Parathyroid adenoma (tissue), 2 donors: ENCODE measurements around the gene WEE1.
"Not testable (repeated sequence)": the region's sequence is repeated elsewhere in the genome, so short reads cannot be mapped to it uniquely, and the experiment has no call there.

Source experiments
- H2AFZ ChIP-seq: fragments of 300-600 bp; sonication (generic); one replicate; pipeline ENCODE4 v1.7.0; 2017; ENCODE audit warnings: antibody characterized with exemption, mild to moderate bottlenecking
- H3K27ac ChIP-seq: fragments of 300-600 bp; sonication (generic); one replicate; pipeline ENCODE4 v1.7.0; 2017
- H3K27me3 ChIP-seq: fragments of 300-600 bp; sonication (generic); one replicate; pipeline ENCODE4 v1.7.0; 2017; ENCODE audit warnings: low read length; ENCODE audit not compliant: control insufficient read depth, insufficient read depth
- H3K36me3 ChIP-seq: fragments of 300-600 bp; sonication (generic); one replicate; pipeline ENCODE4 v1.7.0; 2017; ENCODE audit warnings: low read length; ENCODE audit not compliant: control insufficient read depth, insufficient read depth
- H3K4me1 ChIP-seq: fragments of 300-600 bp; sonication (generic); one replicate; pipeline ENCODE4 v1.7.0; 2017; ENCODE audit warnings: control low read depth
- H3K4me2 ChIP-seq: fragments of 300-600 bp; sonication (generic); one replicate; pipeline ENCODE4 v1.7.0; 2017; ENCODE audit warnings: low read length
- H3K4me3 ChIP-seq: fragments of 300-600 bp; sonication (generic); one replicate; pipeline ENCODE4 v1.7.0; 2017; ENCODE audit warnings: low read depth, low read length
- H3K79me2 ChIP-seq: fragments of 300-600 bp; sonication (generic); one replicate; pipeline ENCODE4 v1.7.0; 2017; ENCODE audit warnings: control low read depth
- H3K9ac ChIP-seq: fragments of 300-600 bp; sonication (generic); one replicate; pipeline ENCODE4 v1.7.0; 2017; ENCODE audit warnings: mild to moderate bottlenecking
- H3K9me3 ChIP-seq: fragments of 300-600 bp; sonication (generic); one replicate; pipeline ENCODE4 v1.7.0; 2017; ENCODE audit warnings: low read length; ENCODE audit not compliant: control insufficient read depth
- TF ChIP-seq, protein P1 (sequence below): fragments of 300-600 bp; sonication (generic); IDR thresholded peaks from one replicate; pipeline ENCODE4 v1.7.0; 2017; ENCODE audit warnings: antibody characterized with exemption, mild to moderate bottlenecking
- donor health status: primary hyperparathyroidism.

Gene WEE1

DNA sequence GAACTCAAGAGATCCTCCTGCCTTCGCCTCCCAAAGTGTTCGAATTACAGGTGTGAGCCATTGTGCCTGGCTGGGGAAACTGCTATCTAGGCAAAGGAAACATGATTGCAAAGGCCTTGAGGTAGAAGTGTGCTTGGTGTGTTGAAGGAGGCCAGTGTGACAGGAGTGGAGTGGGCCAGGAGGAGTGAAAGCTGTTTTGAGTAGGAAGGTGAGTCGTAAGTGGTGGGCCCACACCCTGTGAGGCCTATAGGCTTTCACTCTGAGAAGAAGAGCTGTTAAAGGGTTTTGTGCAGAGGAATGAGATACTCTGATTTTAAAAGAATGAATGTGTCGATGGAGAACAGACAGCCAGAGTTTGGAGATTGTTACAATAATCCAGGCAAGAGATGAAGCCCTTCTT is 43.4 kb downstream of the WEE1 start:
- Histone ChIP-seq H3K9ac (no peak overlapping the region), H3K4me1 (peaks cover 4% of the 10 kb centered on the region), H3K79me2 (no peaks in the 10 kb centered on the region), H3K4me2 (no peak overlapping the region), H3K27ac (no peak overlapping the region), H3K36me3 (no peaks in the 10 kb centered on the region), H3K4me3 (no peak overlapping the region), H3K27me3 (no peaks in the 10 kb centered on the region), H2AFZ (no peak overlapping the region), H3K9me3 (no peaks in the 10 kb centered on the region)
- TF ChIP-seq, protein P1, sequence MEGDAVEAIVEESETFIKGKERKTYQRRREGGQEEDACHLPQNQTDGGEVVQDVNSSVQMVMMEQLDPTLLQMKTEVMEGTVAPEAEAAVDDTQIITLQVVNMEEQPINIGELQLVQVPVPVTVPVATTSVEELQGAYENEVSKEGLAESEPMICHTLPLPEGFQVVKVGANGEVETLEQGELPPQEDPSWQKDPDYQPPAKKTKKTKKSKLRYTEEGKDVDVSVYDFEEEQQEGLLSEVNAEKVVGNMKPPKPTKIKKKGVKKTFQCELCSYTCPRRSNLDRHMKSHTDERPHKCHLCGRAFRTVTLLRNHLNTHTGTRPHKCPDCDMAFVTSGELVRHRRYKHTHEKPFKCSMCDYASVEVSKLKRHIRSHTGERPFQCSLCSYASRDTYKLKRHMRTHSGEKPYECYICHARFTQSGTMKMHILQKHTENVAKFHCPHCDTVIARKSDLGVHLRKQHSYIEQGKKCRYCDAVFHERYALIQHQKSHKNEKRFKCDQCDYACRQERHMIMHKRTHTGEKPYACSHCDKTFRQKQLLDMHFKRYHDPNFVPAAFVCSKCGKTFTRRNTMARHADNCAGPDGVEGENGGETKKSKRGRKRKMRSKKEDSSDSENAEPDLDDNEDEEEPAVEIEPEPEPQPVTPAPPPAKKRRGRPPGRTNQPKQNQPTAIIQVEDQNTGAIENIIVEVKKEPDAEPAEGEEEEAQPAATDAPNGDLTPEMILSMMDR: no peak

DNA sequence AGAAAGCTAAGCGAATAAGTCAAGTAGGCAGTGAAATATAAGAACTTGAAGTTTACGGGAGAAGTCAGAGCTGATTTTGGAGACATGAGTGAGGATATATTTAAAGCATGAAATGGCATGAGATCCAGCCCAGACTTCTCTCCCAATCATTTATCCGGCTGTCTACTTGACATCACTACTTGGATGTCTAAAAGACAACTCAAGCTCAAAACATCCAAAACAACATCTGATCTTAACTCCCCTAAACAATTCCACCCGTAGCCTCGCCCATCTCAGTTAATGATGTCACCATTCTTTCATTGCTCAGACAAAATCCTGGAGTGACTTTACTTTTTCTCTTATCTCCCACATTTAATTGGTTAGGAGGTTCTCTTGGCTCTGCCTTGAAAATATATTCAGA is 44.5 kb downstream of the WEE1 start:
- Histone ChIP-seq H3K9ac (no peak overlapping the region), H3K27ac (no peak overlapping the region), H3K9me3 (no peaks in the 10 kb centered on the region), H2AFZ (no peak overlapping the region), H3K27me3 (no peaks in the 10 kb centered on the region), H3K4me3 (no peak overlapping the region), H3K36me3 (no peaks in the 10 kb centered on the region), H3K79me2 (no peaks in the 10 kb centered on the region), H3K4me2 (no peak overlapping the region), H3K4me1 (peaks cover 4% of the 10 kb centered on the region)
- TF ChIP-seq, protein P1: no peak

DNA sequence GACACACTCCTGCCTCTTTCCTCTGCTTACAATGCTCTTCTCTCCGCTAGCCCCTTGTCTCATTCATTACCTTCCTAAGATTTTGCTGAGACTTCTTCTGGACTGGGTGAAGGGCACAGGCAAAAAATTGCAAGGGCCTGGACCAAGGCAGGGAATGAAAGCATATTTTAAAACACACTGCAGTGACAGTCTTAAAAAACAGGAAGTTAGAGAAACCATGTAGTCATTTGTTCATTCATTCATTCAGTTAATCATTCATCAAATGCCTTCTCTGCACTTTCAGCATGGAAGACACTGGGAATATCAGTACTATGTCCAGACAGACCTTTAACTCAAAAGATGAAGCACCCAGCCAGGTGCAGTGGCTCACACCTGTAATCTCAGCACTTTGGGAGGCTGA is 45.5 kb downstream of the WEE1 start:
- H3K4me3 ChIP-seq: no peak overlapping the region
- H3K9me3 ChIP-seq: no peaks in the 10 kb centered on the region
- H3K79me2 ChIP-seq: no peaks in the 10 kb centered on the region
- H3K4me2 ChIP-seq: no peak overlapping the region
- H2AFZ ChIP-seq: no peak overlapping the region
- peaks cover 4% of the 10 kb centered on the region for H3K4me1 ChIP-seq
- H3K9ac ChIP-seq: no peak overlapping the region
- TF ChIP-seq, protein P1: no peak
- H3K36me3 ChIP-seq: no peaks in the 10 kb centered on the region
- H3K27me3 ChIP-seq: no peaks in the 10 kb centered on the region
- H3K27ac ChIP-seq: no peak overlapping the region

DNA sequence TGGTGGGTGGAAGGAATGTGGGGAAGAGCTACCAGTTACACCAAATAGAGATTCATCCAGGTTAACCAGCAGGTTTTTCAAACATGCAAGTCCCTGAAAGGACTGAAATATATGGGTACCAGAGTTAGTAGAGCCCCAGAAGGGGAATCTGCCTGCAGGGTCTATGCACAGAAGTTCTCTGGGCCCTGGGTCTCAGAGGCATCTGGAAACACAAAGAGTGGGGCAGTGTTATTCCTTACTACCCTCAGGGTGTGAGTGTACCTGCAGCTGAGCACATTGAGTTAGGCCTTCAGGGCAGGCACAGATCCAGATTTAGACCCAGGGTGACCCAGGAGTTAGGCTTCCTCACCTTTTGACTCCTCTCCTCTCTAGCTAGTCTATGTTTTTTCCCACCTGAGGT is 46.5 kb downstream of the WEE1 start:
- H3K4me3 ChIP-seq: no peak overlapping the region
- H3K9me3 ChIP-seq: no peaks in the 10 kb centered on the region
- no peak overlapping the region for H2AFZ ChIP-seq
- TF ChIP-seq, protein P1: no peak
- no peak overlapping the region for H3K4me2 ChIP-seq
- no peaks in the 10 kb centered on the region for H3K36me3 ChIP-seq
- H3K79me2 ChIP-seq: no peaks in the 10 kb centered on the region
- no peaks in the 10 kb centered on the region for H3K4me1 ChIP-seq
- H3K27ac ChIP-seq: no peak overlapping the region
- H3K27me3 ChIP-seq: no peaks in the 10 kb centered on the region
- no peak overlapping the region for H3K9ac ChIP-seq

DNA sequence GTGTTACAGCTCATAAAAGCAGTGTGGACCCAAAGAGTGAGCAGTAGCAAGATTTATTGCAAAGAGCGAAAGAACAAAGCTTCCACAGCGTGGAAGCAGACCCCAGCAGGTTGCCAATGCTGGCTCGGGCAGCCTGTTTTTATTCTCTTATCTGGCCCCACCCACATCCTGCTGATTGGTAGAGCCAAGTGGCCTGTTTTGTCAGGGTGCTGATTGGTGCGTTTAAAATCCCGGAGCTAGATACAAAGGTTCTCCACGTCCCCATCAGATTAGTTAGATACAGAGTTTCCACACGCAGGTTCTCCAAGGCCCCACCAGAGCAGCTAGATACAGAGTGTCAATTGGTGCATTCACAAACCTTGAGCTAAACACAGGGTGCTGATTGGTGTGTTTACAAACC is 48.9 kb downstream of the WEE1 start:
- H3K4me2 ChIP-seq, H3K4me3 ChIP-seq, H3K27ac ChIP-seq, H3K9ac ChIP-seq, H3K36me3 ChIP-seq, H3K9me3 ChIP-seq, H2AFZ ChIP-seq, H3K79me2 ChIP-seq, H3K4me1 ChIP-seq, H3K27me3 ChIP-seq: not testable (repeated sequence)

DNA sequence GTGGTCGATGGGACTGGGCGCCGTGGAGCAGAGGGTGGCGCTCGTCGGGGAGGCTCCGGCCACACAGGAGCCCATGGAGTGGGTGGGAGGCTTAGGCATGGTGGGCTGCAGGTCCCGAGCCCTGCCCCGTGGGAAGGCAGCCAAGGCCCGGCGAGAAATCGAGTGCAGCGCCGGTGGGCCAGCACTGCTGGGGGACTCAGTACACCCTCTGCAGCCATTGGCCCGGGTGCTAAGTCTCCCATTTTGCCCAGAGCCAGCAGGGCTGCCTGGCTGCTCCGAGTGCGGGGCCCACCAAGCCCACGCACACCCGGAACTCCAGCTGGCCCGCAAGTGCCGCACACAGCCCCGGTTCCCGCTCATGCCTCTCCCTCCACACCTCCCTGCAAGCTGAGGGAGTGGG is 49.6 kb downstream of the WEE1 start:
- not testable (repeated sequence) for H3K79me2 ChIP-seq, H3K27me3 ChIP-seq, H3K4me3 ChIP-seq, H3K27ac ChIP-seq, H3K36me3 ChIP-seq, H3K4me1 ChIP-seq, H3K9ac ChIP-seq, H3K4me2 ChIP-seq, H2AFZ ChIP-seq, H3K9me3 ChIP-seq
